SH-SY5Y (cell line): ENCODE measurements around the gene MBD4.

Experiments
- GATA2 ChIP-seq: IDR thresholded peaks from 2 replicates; pipeline ENCODE4 v1.6.1; 2011; ENCODE audit warnings: mild to moderate bottlenecking, low read depth, low read length
- GATA3 ChIP-seq: IDR thresholded peaks from 2 replicates; pipeline ENCODE4 v1.6.1; 2011; ENCODE audit warnings: low read depth, mild to moderate bottlenecking, low read length, moderate library complexity

- TF ChIP-seq GATA3 (no peak), GATA2 (no peak)
Measured at GRCh38 chr3:129432036-129432435, 7.7 kb downstream of the MBD4 start.
